ENCODE results near the gene COBL. TPM values are rescaled to one million over a fixed set of nuclear protein-coding genes. Genes with fewer than 3 reads are reported as not detected.
A peak's percentile ranks its signal among the peaks of the same experiment; 100 is the strongest.

COBL gene
- total and polyA plus RNA-seq, 2 of the 8 experiments (the other 6 are each of a cell fraction or from before 2014, with no cell fraction given): 13.8 to 40.4 TPM

- no peak overlapping the region for H4K8ac ChIP-seq (ENCODE audit: extremely low read depth, insufficient read depth, low read length)
- no peak overlapping the region for H3K14ac ChIP-seq (ENCODE audit: insufficient read length)
- peak overlapping the region; percentile 45; the same call in 1 of the 2 replicates for H2BK5ac ChIP-seq (ENCODE audit: low read depth, low read length)
- no peak overlapping the region for H3K9ac ChIP-seq (replicated peaks in 1 of 4; ENCODE audit: extremely low read depth in 1 of 4, low read depth in 3 of 4, low read length in 3 of 4)
- H3K4me3 ChIP-seq (ENCODE audit: extremely low read depth in 1 of 4, insufficient read depth in 2 of 4, low read depth in 3 of 4, low read length in 4 of 4): no peak overlapping the region
- H3K79me2 ChIP-seq (ENCODE audit: control insufficient read depth in 1 of 2, insufficient read depth in 2 of 2, low read length in 2 of 2): no peaks in the 10 kb centered on the region
- H2BK12ac ChIP-seq (ENCODE audit: low read depth, low read length): peak overlapping the region; percentile 85; the same call in 1 of the 2 replicates
- no peak overlapping the region for H3K23ac ChIP-seq (ENCODE audit: insufficient read length)
- 0 out of 4 replicates have a peak overlapping the region, but pooled peaks of 1 of the 2 experiments have one; percentile 36 for H3K4me2 ChIP-seq (ENCODE audit: insufficient read depth in 1 of 2, low read depth in 2 of 2, low read length in 2 of 2)
- H3K23me2 ChIP-seq (ENCODE audit: low read depth, low read length): no peaks in the 10 kb centered on the region
- CTCF ChIA-PET (ENCODE audit: partially characterized antibody): interaction anchor here (0.6 to 1.8 kb wide), 5 partner anchors 9 to 513 kb away, joined by 3 to 9 read pairs (median 3); no protein-coding TSS in a partner anchor
- DNase-seq (ENCODE audit: low read depth in 1 of 2, low spot score in 2 of 2) (no peak), FAIRE-seq (no peak)
- H3K4ac ChIP-seq (replicated peaks; ENCODE audit: insufficient read length, low read depth, low read length): no peak overlapping the region
- POLR2A ChIA-PET (ENCODE audit: partially characterized antibody): interaction anchor here (1.0 kb wide), 1 partner anchor 219 kb away, joined by 3 read pairs; no protein-coding TSS in a partner anchor
- WGBS, 2 experiments (ENCODE audit: extremely low coverage in 1 of 2, insufficient coverage in 1 of 2, insufficient read length in 1 of 2, insufficient replicate concordance in 2 of 2, low coverage in 1 of 2, low lambda C conversion rate in 2 of 2, missing lambda C conversion rate in 1 of 2): 100% methylated on average over 1 of the region's 1 CpG; no CpG with 5 or more reads in 1 of the 2 experiments
- no peaks in the 10 kb centered on the region for H3K9me3 ChIP-seq (ENCODE audit: insufficient read depth in 2 of 2, low read depth in 1 of 2, low read length in 1 of 2)
- H4K5ac ChIP-seq (ENCODE audit: insufficient read length, low read depth, low read length): no peak overlapping the region
- H3K27me3 ChIP-seq (replicated peaks in 1 of 4; ENCODE audit: control insufficient read depth in 3 of 4, extremely low read depth in 1 of 4, insufficient read depth in 3 of 4, low read length in 3 of 4): no peaks in the 10 kb centered on the region
- peaks cover 2 to 10% (median 4%) of the 10 kb centered on the region in 4 experiments; a peak in 5 of 7 replicates for H3K4me1 ChIP-seq (replicated peaks in 1 of 4; ENCODE audit: control insufficient read depth in 3 of 4, insufficient read depth in 4 of 4, low read length in 3 of 4)
- H4K91ac ChIP-seq (replicated peaks; ENCODE audit: insufficient read length, low read length): no peak overlapping the region
- no peak overlapping the region for H2AK5ac ChIP-seq (ENCODE audit: low read depth, low read length)
- no peaks in the 10 kb centered on the region for H3K79me1 ChIP-seq (ENCODE audit: low read depth, low read length)
- no peak overlapping the region for H2AFZ ChIP-seq (ENCODE audit: low read length)
- no peak overlapping the region for H3K56ac ChIP-seq (replicated peaks; ENCODE audit: insufficient read length, low read depth, low read length)
- H2BK15ac ChIP-seq (ENCODE audit: low read length): no peak overlapping the region
- H3K18ac ChIP-seq (ENCODE audit: extremely low read depth, low read length): 0 out of 2 replicates have a peak overlapping the region, but pooled peaks have one; percentile 35
- TF ChIP-seq TAF7 (optimal IDR thresholded peaks at IDR 0.05; ENCODE audit: borderline replicate concordance, low read depth, low read length): no peak
- TF ChIP-seq SUZ12 (IDR thresholded peaks at IDR 0.05; ENCODE audit: low read length): no peak
- TF ChIP-seq JUND (IDR thresholded peaks at IDR 0.05; ENCODE audit: low read length): no peak
- no peaks in the 10 kb centered on the region for H3K36me3 ChIP-seq (ENCODE audit: control insufficient read depth in 2 of 4, insufficient read depth in 4 of 4, low read length in 3 of 4)
- H3K27ac ChIP-seq (ENCODE audit: low read depth, low read length): no peak overlapping the region
- H4K20me1 ChIP-seq (replicated peaks in 1 of 2; ENCODE audit: control insufficient read depth in 1 of 2, insufficient read depth in 2 of 2, low read length in 2 of 2): no peaks in the 10 kb centered on the region
- peak overlapping the region; percentile 81; the same call in 1 of the 2 replicates for H2BK20ac ChIP-seq (ENCODE audit: low read length)
- H2BK120ac ChIP-seq (replicated peaks; ENCODE audit: low read depth, low read length): no peak overlapping the region
Measured at GRCh38 chr7:50988988-50989387, 327.6 kb downstream of the COBL start.
